Peyer's patch (tissue), 4 donors: Measurements from ENCODE around the gene PPP2R3A. TPM values are rescaled to one million over a fixed set of nuclear protein-coding genes. Genes with fewer than 3 reads are reported as not detected.

Experiments used
- DNase-seq, 3 donors: peaks; one replicate each; pipeline ENCODE4 v3.0.0-alpha.2; 2017 to 2019
- H3K27ac ChIP-seq, 4 donors: fragments of 200-600 bp; sonication (generic); one replicate each; pipeline ENCODE4 v1.5.1; 2016 to 2019
- H3K27me3 ChIP-seq, 2 donors: fragments of 200-600 bp; sonication (generic); one replicate each; pipeline ENCODE4 v1.5.1; 2019
- H3K36me3 ChIP-seq, 3 donors: fragments of 200-600 bp; sonication (generic); one replicate each; pipeline ENCODE4 v1.5.1; 2016 to 2019
- H3K4me1 ChIP-seq, 4 donors: fragments of 200-600 bp; sonication (generic); one replicate each; pipeline ENCODE4 v1.5.1; 2016 to 2019
- H3K4me3 ChIP-seq, 4 donors: fragments of 200-600 bp; sonication (generic); 1 replicate in 3 of 4; 2 replicates in 1 of 4; pipeline ENCODE4 v1.5.1; 2016 to 2019; ENCODE audit warnings: mild to moderate bottlenecking in 1 of 4
- H3K9me3 ChIP-seq, 4 donors: fragments of 200-600 bp; sonication (generic); one replicate each; pipeline ENCODE4 v1.5.1; 2016 to 2019; ENCODE audit warnings: mild to moderate bottlenecking in 1 of 4
- POLR2A ChIP-seq, 2 donors: fragments of 450-650 bp; IDR thresholded peaks; one replicate each; pipeline ENCODE4 v1.5.1; 2017; ENCODE audit warnings: antibody characterized with exemption in 2 of 2, mild to moderate bottlenecking in 2 of 2, moderate library complexity in 2 of 2
- small RNA-seq, 2 donors: library from RNA; depleted of rRNA; stranded (forward); fragments of <200 nt; gene quantifications; one replicate each; pipeline ENCODE3, GENCODE V24; 2016
- total RNA-seq, 4 donors: library from RNA; depleted of rRNA; stranded (reverse); fragments of >200 nt; gene quantifications; one replicate each; pipeline ENCODE4 v1.1.0, GENCODE V29; 2016
- TF ChIP-seq, protein P1 (sequence below), 6 experiments: fragments of 450-650 bp in 4 of 6; fragments of 200-600 bp in 2 of 6; sonication (generic) in 1 of 6; IDR thresholded peaks; one replicate each; pipeline ENCODE4 v1.5.1; 2017 to 2019; ENCODE audit warnings: antibody characterized with exemption in 6 of 6, mild to moderate bottlenecking in 3 of 6, moderate library complexity in 1 of 6

PPP2R3A gene
- total RNA-seq, 4 donors from 2014 or later: 6.6 to 27.1 (median 21.9) TPM

DNA sequence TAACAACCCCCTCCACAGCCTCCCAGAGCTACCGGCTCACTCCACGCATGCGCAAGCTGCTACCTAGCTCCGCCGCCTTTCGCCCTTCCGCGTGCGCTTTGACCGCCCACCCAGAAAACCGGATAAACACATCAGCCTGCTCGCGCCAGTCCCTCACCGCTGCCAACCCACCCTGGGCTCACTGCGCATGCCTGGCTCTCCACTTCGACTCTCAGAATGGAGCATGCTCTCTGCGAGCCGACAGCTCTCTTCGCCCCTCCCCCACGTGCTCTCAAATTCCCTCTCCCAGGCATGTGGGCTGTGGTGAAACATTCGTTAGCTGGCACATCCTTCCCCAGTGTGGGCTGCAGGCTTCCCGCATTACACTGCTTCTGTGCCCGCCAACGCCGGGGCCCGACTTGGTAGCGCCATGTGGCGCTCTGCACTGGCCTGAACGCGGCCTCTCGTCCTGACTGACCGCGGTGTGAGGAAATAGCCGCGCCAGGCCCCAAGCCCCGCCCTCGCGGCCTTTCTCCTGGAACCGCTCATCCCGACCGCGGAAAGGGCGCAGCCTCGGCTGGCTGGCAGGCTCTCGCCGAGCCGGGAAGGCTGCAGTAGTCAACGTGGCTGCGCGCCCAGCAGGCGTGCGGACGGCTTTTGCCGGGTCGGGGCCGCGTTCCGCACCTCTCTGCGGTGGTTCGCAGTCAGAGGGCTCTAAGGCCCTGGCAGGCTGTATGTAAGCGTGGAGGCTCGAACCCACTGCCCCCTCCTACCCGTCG, 231.1 kb downstream of the PPP2R3A start:
- Histone ChIP-seq H3K4me1 (peaks cover 0 to 28% (median 3%) of the 10 kb centered on the region in 4 donors), H3K27ac (peak overlapping the region; percentile 98 to 100 (median 100)), H3K36me3 (no peaks in the 10 kb centered on the region), H3K9me3 (no peaks in the 10 kb centered on the region), H3K4me3 (peak overlapping the region; percentile 66 to 97 (median 91)), H3K27me3 (no peaks in the 10 kb centered on the region)
- peak; percentile 97 to 99 (median 98) for DNase-seq
- TF ChIP-seq POLR2A (IDR thresholded peaks at IDR 0.05): peak; percentile 56 to 65
- TF ChIP-seq, protein P1, sequence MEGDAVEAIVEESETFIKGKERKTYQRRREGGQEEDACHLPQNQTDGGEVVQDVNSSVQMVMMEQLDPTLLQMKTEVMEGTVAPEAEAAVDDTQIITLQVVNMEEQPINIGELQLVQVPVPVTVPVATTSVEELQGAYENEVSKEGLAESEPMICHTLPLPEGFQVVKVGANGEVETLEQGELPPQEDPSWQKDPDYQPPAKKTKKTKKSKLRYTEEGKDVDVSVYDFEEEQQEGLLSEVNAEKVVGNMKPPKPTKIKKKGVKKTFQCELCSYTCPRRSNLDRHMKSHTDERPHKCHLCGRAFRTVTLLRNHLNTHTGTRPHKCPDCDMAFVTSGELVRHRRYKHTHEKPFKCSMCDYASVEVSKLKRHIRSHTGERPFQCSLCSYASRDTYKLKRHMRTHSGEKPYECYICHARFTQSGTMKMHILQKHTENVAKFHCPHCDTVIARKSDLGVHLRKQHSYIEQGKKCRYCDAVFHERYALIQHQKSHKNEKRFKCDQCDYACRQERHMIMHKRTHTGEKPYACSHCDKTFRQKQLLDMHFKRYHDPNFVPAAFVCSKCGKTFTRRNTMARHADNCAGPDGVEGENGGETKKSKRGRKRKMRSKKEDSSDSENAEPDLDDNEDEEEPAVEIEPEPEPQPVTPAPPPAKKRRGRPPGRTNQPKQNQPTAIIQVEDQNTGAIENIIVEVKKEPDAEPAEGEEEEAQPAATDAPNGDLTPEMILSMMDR (IDR thresholded peaks at IDR 0.05): peak in 2 of 6 experiments; percentile 3 to 7

GRCh38 chr3:136197159-136197793, 231.7 kb downstream of the PPP2R3A start:
- Histone ChIP-seq H3K4me1 (peaks cover 0 to 21% (median 1%) of the 10 kb centered on the region in 4 donors), H3K4me3 (peak overlapping the region; percentile 66 to 97 (median 91)), H3K27ac (peak overlapping the region; percentile 98 to 100 (median 100)), H3K36me3 (no peaks in the 10 kb centered on the region), H3K27me3 (no peaks in the 10 kb centered on the region), H3K9me3 (no peaks in the 10 kb centered on the region)
- no peak for DNase-seq
- no peak for TF ChIP-seq POLR2A (IDR thresholded peaks at IDR 0.05)
- TF ChIP-seq, protein P1 (IDR thresholded peaks at IDR 0.05): no peak

Small RNAs within 50 kb of the gene (small RNA-seq; reads per million reads assigned to genes)
- gene AC092989.1: 0 reads per million in 2 donors

Other genes starting within 250 kb of the PPP2R3A start
- gene MSL2, start 230.6 kb downstream of the PPP2R3A start, total RNA-seq: 10 to 100 TPM; 23.6 to 42.9 (median 28.3) TPM